A549 (cell line): Measurements from ENCODE around the gene MRPL28. TPM values are rescaled to one million over a fixed set of nuclear protein-coding genes. Genes with fewer than 3 reads are reported as not detected.

Experiments used
- ATAC-seq, 2 experiments: fragments of 200-7000 bp in 1 of 2; fragments of >200 bp in 1 of 2; cut with Nextera tagmentation in 1 of 2; cut with Tn5 transposase in 1 of 2; 3 replicates each; pipeline versions ENCODE4 v1.8.0 to v1.9.1; 2018 to 2020; ENCODE audit warnings: mild to moderate bottlenecking in 1 of 2, moderate library complexity in 1 of 2
- CTCF ChIA-PET: fragments of 300-600 bp; sonication (Branson Sonifier 250); formaldehyde crosslinking; extraction: SDS; loops from one replicate; lab custom pipeline; 2021; ENCODE audit warnings: antibody characterized with exemption, inconsistent platforms; lab: Yijun Ruan, JAX
- POLR2A ChIA-PET: fragments of 350-600 bp; formaldehyde crosslinking; extraction: SDS; loops from one replicate; lab custom pipeline; 2021; ENCODE audit warnings: antibody characterized with exemption, inconsistent platforms; lab: Yijun Ruan, JAX
- DNase-seq, 2 experiments: peaks; one replicate each; pipeline versions ENCODE4 v3.0.0 to v3.0.0-alpha.2; 2011 to 2016; ENCODE audit warnings: low read depth in 1 of 2, low spot score in 1 of 2
- FAIRE-seq: peaks from 2 replicates; lab custom pipeline; 2011; peaks lifted over from hg19 to GRCh38; lab: Jason Lieb, UNC
- H3K27ac ChIP-seq, 2 experiments: fragments of >200 bp; sonication (Bioruptor Twin); formaldehyde crosslinking; 3 replicates each; pipeline ENCODE4 v1.5.1; 2016 to 2017
- H3K4me1 ChIP-seq: fragments of >200 bp; sonication (Bioruptor Twin); formaldehyde crosslinking; 3 replicates; pipeline ENCODE4 v1.6.1; 2016
- H3K4me2 ChIP-seq: fragments of >200 bp; sonication (Bioruptor Twin); formaldehyde crosslinking; 3 replicates; pipeline ENCODE4 v1.6.1; 2016
- H3K4me3 ChIP-seq: fragments of >200 bp; sonication (Bioruptor Twin); formaldehyde crosslinking; 3 replicates; pipeline ENCODE4 v1.5.1; 2016
- H3K9me3 ChIP-seq: fragments of >200 bp; sonication (Bioruptor Twin); formaldehyde crosslinking; 3 replicates; pipeline ENCODE4 v1.6.1; 2016
- CBX8 ChIP-seq: fragments of 200-600 bp; sonication (generic); IDR thresholded peaks from 2 replicates; pipeline ENCODE4 v1.6.1; 2016
- ESRRA ChIP-seq: fragments of 150-350 bp; IDR thresholded peaks from 2 replicates; pipeline ENCODE4 v1.6.1; 2014; ENCODE audit warnings: mild to moderate bottlenecking, low read length, borderline replicate concordance
- GATA3 ChIP-seq: IDR thresholded peaks from 2 replicates; pipeline ENCODE4 v1.6.1; 2012; ENCODE audit warnings: borderline replicate concordance
- HDAC2 ChIP-seq: fragments of 200-600 bp; sonication (generic); IDR thresholded peaks from 2 replicates; pipeline ENCODE4 v1.6.1; 2016
- HOXB13 ChIP-seq: fragments of 250-450 bp; sonication (Bioruptor Pico); IDR thresholded peaks from 2 replicates; pipeline ENCODE4 v1.5.0; 2020; ENCODE audit warnings: low read depth, mild to moderate bottlenecking, moderate library complexity
- JUN ChIP-seq, 2 experiments: fragments of >200 bp; sonication (Bioruptor Twin); formaldehyde crosslinking; IDR thresholded peaks; 2 replicates in 1 of 2; 3 replicates in 1 of 2; pipeline ENCODE4 v1.6.1; 2016 to 2017
- MAZ ChIP-seq: fragments of 150-350 bp; IDR thresholded peaks from 2 replicates; pipeline ENCODE4 v1.6.1; 2014; ENCODE audit warnings: antibody characterized with exemption, low read depth, low read length, borderline replicate concordance
- MYC ChIP-seq: IDR thresholded peaks from 2 replicates; pipeline ENCODE4 v1.6.1; 2012; ENCODE audit warnings: mild to moderate bottlenecking, inconsistent platforms, low read length, improper control_type of control experiment, borderline replicate concordance
- NPAS2 ChIP-seq: fragments of 250-450 bp; sonication (Bioruptor Pico); IDR thresholded peaks from 2 replicates; pipeline ENCODE4 v1.8.0; 2022; ENCODE audit warnings: mild to moderate bottlenecking, moderate library complexity, borderline replicate concordance
- POLR2AphosphoS2 ChIP-seq: conservative IDR thresholded peaks from 2 replicates; pipeline ENCODE4 v1.6.1; 2012; ENCODE audit warnings: low read length, improper control_type of control experiment, inconsistent platforms
- RAD21 ChIP-seq, 2 experiments: fragments of >200 bp in 1 of 2; sonication (Bioruptor Twin) in 1 of 2; formaldehyde crosslinking in 1 of 2; IDR thresholded peaks in 1 of 2; conservative IDR thresholded peaks in 1 of 2; 2 replicates in 1 of 2; 3 replicates in 1 of 2; pipeline ENCODE4 v1.6.1; 2012 to 2018; ENCODE audit warnings: inconsistent platforms in 1 of 2
- RNF2 ChIP-seq: fragments of 200-600 bp; sonication (generic); IDR thresholded peaks from 2 replicates; pipeline ENCODE4 v1.6.1; 2016; ENCODE audit warnings: low read depth, mild to moderate bottlenecking, antibody characterized with exemption, moderate library complexity, borderline replicate concordance
- TP53 ChIP-seq: fragments of 250-450 bp; sonication (Bioruptor Pico); IDR thresholded peaks from 2 replicates; pipeline ENCODE4 v1.5.0; 2021; ENCODE audit warnings: mild to moderate bottlenecking, moderate library complexity
- USF2 ChIP-seq: fragments of 450-650 bp; IDR thresholded peaks from 2 replicates; pipeline ENCODE4 v1.6.1; 2014; ENCODE audit warnings: antibody characterized with exemption
- ZNF302 ChIP-seq: fragments of 250-450 bp; sonication (Bioruptor Pico); IDR thresholded peaks from 2 replicates; pipeline ENCODE4 v1.9.0; 2021; ENCODE audit warnings: inconsistent platforms, mild to moderate bottlenecking, moderate library complexity
- WGBS: methylation state at CpG from one replicate; pipeline ENCODE4 v1.1.6; 2017; ENCODE audit errors: missing lambda C conversion rate; 5-methylcytosine and 5-hydroxymethylcytosine counted together
- polyA plus RNA-seq, 4 experiments: library from polyadenylated mRNA; depleted of rRNA in 3 of 4; stranded (reverse); fragments of >200 nt; fragmentation: RNase III in 1 of 4; extraction: RNeasy Plus Mini Kit Qiagen cat#74134 plus additional on column Dnase treatment in 1 of 4; gene quantifications; 2 replicates in 3 of 4; 3 replicates in 1 of 4; pipeline ENCODE4 v1.2.3, GENCODE V29; 2011 to 2017
- TF ChIP-seq, protein P1 (sequence below): fragments of 150-350 bp; IDR thresholded peaks from 2 replicates; pipeline ENCODE4 v1.6.1; 2014; ENCODE audit warnings: low read depth, mild to moderate bottlenecking, low read length

Gene MRPL28
- polyA plus RNA-seq, 2 of the 4 experiments (the other 2 are of a cell fraction), result 130 to 139 TPM

- WGBS, result 92% methylated on average over 22 of the region's 22 CpGs
- DNase-seq (peak; percentile 33 to 50), ATAC-seq (peak; percentile 58 to 78; a peak in 5 of 6 replicates), FAIRE-seq (no peak)
- ChIA-PET CTCF (interaction anchor here (0.6 to 1.3 kb wide), 3 partner anchors 20 to 96 kb away, joined by 3 read pairs; no protein-coding TSS in a partner anchor), POLR2A (no interaction called here)
- H3K4me2 ChIP-seq, result no peak overlapping the region
- TF ChIP-seq TP53 (CRISPR knock-in tag) (no peak), CBX8 (no peak), HOXB13 (CRISPR knock-in tag) (no peak), ESRRA (no peak), RAD21 (conservative IDR thresholded peaks at IDR 0.05 in 1 of 2, IDR thresholded peaks at IDR 0.05 in 1 of 2) (peak in 1 of 2 experiments; percentile 30; a peak in 2 of 5 replicates)
- no peaks in the 10 kb centered on the region; the same call in 2 of the 3 replicates for H3K4me1 ChIP-seq
- no peak overlapping the region for H3K27ac ChIP-seq
- H3K9me3 ChIP-seq, result no peaks in the 10 kb centered on the region
- no peak overlapping the region for H3K4me3 ChIP-seq
Observed at GRCh38 chr16:318628-319027, 51.7 kb downstream of the MRPL28 start.

DNA sequence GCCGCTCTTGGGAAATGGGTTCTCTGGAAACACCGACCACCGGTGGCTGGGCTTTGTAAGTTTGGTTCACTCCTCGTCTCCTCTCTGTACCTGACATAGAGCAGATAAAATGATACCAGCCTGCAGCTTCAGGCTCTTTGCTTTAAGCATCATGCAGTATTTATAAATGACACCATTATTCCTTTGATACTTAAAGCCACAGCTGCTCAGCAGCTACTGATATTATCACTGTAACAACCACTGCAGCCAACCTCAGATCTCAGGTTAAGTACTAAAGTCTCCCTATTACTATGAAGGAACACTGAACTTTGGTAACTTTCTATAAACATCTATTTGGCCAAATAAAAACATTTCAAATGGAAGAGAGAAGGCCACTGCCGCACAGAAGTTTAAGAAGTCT, 52.8 kb downstream of the MRPL28 start:
- ChIA-PET CTCF (interaction anchor here (1.1 kb wide), 1 partner anchor 46 kb away, joined by 3 read pairs; no protein-coding TSS in a partner anchor), POLR2A (no interaction called here)
- TF ChIP-seq MAZ (no peak), MYC (no peak), TP53 (CRISPR knock-in tag) (no peak), USF2 (no peak), NPAS2 (CRISPR knock-in tag) (no peak), JUN (IDR thresholded peaks at IDR 0.05) (no peak), HDAC2 (no peak), POLR2AphosphoS2 (no peak), RNF2 (no peak), GATA3 (no peak), ZNF302 (CRISPR knock-in tag) (no peak)
- TF ChIP-seq, protein P1, sequence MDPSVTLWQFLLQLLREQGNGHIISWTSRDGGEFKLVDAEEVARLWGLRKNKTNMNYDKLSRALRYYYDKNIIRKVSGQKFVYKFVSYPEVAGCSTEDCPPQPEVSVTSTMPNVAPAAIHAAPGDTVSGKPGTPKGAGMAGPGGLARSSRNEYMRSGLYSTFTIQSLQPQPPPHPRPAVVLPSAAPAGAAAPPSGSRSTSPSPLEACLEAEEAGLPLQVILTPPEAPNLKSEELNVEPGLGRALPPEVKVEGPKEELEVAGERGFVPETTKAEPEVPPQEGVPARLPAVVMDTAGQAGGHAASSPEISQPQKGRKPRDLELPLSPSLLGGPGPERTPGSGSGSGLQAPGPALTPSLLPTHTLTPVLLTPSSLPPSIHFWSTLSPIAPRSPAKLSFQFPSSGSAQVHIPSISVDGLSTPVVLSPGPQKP, result no peak
- no peak for ATAC-seq
- Histone ChIP-seq H3K27ac (no peak overlapping the region), H3K4me2 (no peak overlapping the region), H3K9me3 (no peaks in the 10 kb centered on the region), H3K4me3 (no peak overlapping the region), H3K4me1 (no peaks in the 10 kb centered on the region)
- no peak for DNase-seq
- FAIRE-seq, result no peak
- WGBS, result 98% methylated on average over 5 of the region's 5 CpGs

Other genes starting within 250 kb of the MRPL28 start
- 15.8 and 17.0 TPM in 2 replicates for gene NPRL3, start 231.9 kb downstream of the MRPL28 start, polyA plus RNA-seq (2011; rRNA removed)
- gene NPRL3, start 231.9 kb downstream of the MRPL28 start, polyA plus RNA-seq (2017; fragmentation: RNase III; extraction: RNeasy Plus Mini Kit Qiagen cat#74134 plus additional on column Dnase treatment), result 24.6 to 28.4 TPM (median 25.9 TPM) in 3 replicates
- not detected in 2 replicates for gene HBZ, start 217.9 kb downstream of the MRPL28 start, polyA plus RNA-seq (2011; rRNA removed)
- gene HBZ, start 217.9 kb downstream of the MRPL28 start, polyA plus RNA-seq (2017; fragmentation: RNase III; extraction: RNeasy Plus Mini Kit Qiagen cat#74134 plus additional on column Dnase treatment), result not detected in 3 replicates
- gene HBM, start 204.6 kb downstream of the MRPL28 start, polyA plus RNA-seq (2011; rRNA removed), result not detected in 2 replicates
- not detected in 3 replicates for gene HBM, start 204.6 kb downstream of the MRPL28 start, polyA plus RNA-seq (2017; fragmentation: RNase III; extraction: RNeasy Plus Mini Kit Qiagen cat#74134 plus additional on column Dnase treatment)
- 0.20 and 0.26 TPM in 2 replicates for gene HBA2, start 197.7 kb downstream of the MRPL28 start, polyA plus RNA-seq (2011; rRNA removed)
- gene HBA2, start 197.7 kb downstream of the MRPL28 start, polyA plus RNA-seq (2017; fragmentation: RNase III; extraction: RNeasy Plus Mini Kit Qiagen cat#74134 plus additional on column Dnase treatment), result 0.23 to 0.68 TPM in 2 of 3 replicates, not detected in the other
- gene HBA1, start 193.9 kb downstream of the MRPL28 start, polyA plus RNA-seq (2011; rRNA removed), result not detected in 2 replicates
- 0.51 to 1.3 TPM (median 0.58 TPM) in 3 replicates for gene HBA1, start 193.9 kb downstream of the MRPL28 start, polyA plus RNA-seq (2017; fragmentation: RNase III; extraction: RNeasy Plus Mini Kit Qiagen cat#74134 plus additional on column Dnase treatment)
- gene HBQ1, start 190.1 kb downstream of the MRPL28 start, polyA plus RNA-seq (2011; rRNA removed), result 2.0 and 2.3 TPM in 2 replicates
- 2.8 to 4.7 TPM (median 3.2 TPM) in 3 replicates for gene HBQ1, start 190.1 kb downstream of the MRPL28 start, polyA plus RNA-seq (2017; fragmentation: RNase III; extraction: RNeasy Plus Mini Kit Qiagen cat#74134 plus additional on column Dnase treatment)
- 34.5 and 51.6 TPM in 2 replicates for gene LUC7L, start 141.1 kb downstream of the MRPL28 start, polyA plus RNA-seq (2011; rRNA removed)
- gene LUC7L, start 141.1 kb downstream of the MRPL28 start, polyA plus RNA-seq (2017; fragmentation: RNase III; extraction: RNeasy Plus Mini Kit Qiagen cat#74134 plus additional on column Dnase treatment), result 64.5 to 67.6 TPM (median 65.3 TPM) in 3 replicates
- gene FAM234A, start 135.7 kb downstream of the MRPL28 start, polyA plus RNA-seq (2011; rRNA removed), result 25.6 and 27.4 TPM in 2 replicates
- gene FAM234A, start 135.7 kb downstream of the MRPL28 start, polyA plus RNA-seq (2017; fragmentation: RNase III; extraction: RNeasy Plus Mini Kit Qiagen cat#74134 plus additional on column Dnase treatment), result 52.3 to 54.9 TPM (median 53.3 TPM) in 3 replicates
- 2.1 and 2.6 TPM in 2 replicates for gene RGS11, start 94.6 kb downstream of the MRPL28 start, polyA plus RNA-seq (2011; rRNA removed)
- 4.2 to 6.7 TPM (median 5.3 TPM) in 3 replicates for gene RGS11, start 94.6 kb downstream of the MRPL28 start, polyA plus RNA-seq (2017; fragmentation: RNase III; extraction: RNeasy Plus Mini Kit Qiagen cat#74134 plus additional on column Dnase treatment)
- gene ARHGDIG, start 89.9 kb downstream of the MRPL28 start, polyA plus RNA-seq (2011; rRNA removed), result 0.82 and 1.1 TPM in 2 replicates
- gene ARHGDIG, start 89.9 kb downstream of the MRPL28 start, polyA plus RNA-seq (2017; fragmentation: RNase III; extraction: RNeasy Plus Mini Kit Qiagen cat#74134 plus additional on column Dnase treatment), result 1.3 to 1.9 TPM (median 1.4 TPM) in 3 replicates
- 0.21 and 0.45 TPM in 2 replicates for gene PDIA2, start 87.4 kb downstream of the MRPL28 start, polyA plus RNA-seq (2011; rRNA removed)
- gene PDIA2, start 87.4 kb downstream of the MRPL28 start, polyA plus RNA-seq (2017; fragmentation: RNase III; extraction: RNeasy Plus Mini Kit Qiagen cat#74134 plus additional on column Dnase treatment), result 0.42 to 0.82 TPM (median 0.52 TPM) in 3 replicates
- 8.7 and 8.9 TPM in 2 replicates for gene AXIN1, start 17.8 kb downstream of the MRPL28 start, polyA plus RNA-seq (2011; rRNA removed)
- 18.1 to 19.3 TPM (median 18.6 TPM) in 3 replicates for gene AXIN1, start 17.8 kb downstream of the MRPL28 start, polyA plus RNA-seq (2017; fragmentation: RNase III; extraction: RNeasy Plus Mini Kit Qiagen cat#74134 plus additional on column Dnase treatment)
- gene PGAP6, start 11.4 kb upstream of the MRPL28 start, polyA plus RNA-seq (2011; rRNA removed), result 25.9 and 36.0 TPM in 2 replicates
- 32.3 to 38.1 TPM (median 36.2 TPM) in 3 replicates for gene PGAP6, start 11.4 kb upstream of the MRPL28 start, polyA plus RNA-seq (2017; fragmentation: RNase III; extraction: RNeasy Plus Mini Kit Qiagen cat#74134 plus additional on column Dnase treatment)
- gene NME4, start 26.7 kb upstream of the MRPL28 start, polyA plus RNA-seq (2011; rRNA removed), result 229 and 239 TPM in 2 replicates
- gene NME4, start 26.7 kb upstream of the MRPL28 start, polyA plus RNA-seq (2017; fragmentation: RNase III; extraction: RNeasy Plus Mini Kit Qiagen cat#74134 plus additional on column Dnase treatment), result 301 to 349 TPM (median 339 TPM) in 3 replicates
- 15.5 and 17.9 TPM in 2 replicates for gene DECR2, start 31.3 kb upstream of the MRPL28 start, polyA plus RNA-seq (2011; rRNA removed)
- gene DECR2, start 31.3 kb upstream of the MRPL28 start, polyA plus RNA-seq (2017; fragmentation: RNase III; extraction: RNeasy Plus Mini Kit Qiagen cat#74134 plus additional on column Dnase treatment), result 31.0 to 38.0 TPM (median 34.2 TPM) in 3 replicates
- gene RAB11FIP3, start 55.1 kb upstream of the MRPL28 start, polyA plus RNA-seq (2011; rRNA removed), result 6.7 and 9.7 TPM in 2 replicates
- gene RAB11FIP3, start 55.1 kb upstream of the MRPL28 start, polyA plus RNA-seq (2017; fragmentation: RNase III; extraction: RNeasy Plus Mini Kit Qiagen cat#74134 plus additional on column Dnase treatment), result 18.0 to 19.1 TPM (median 18.4 TPM) in 3 replicates
- gene CAPN15, start 157.2 kb upstream of the MRPL28 start, polyA plus RNA-seq (2011; rRNA removed), result 10.0 and 11.4 TPM in 2 replicates
- 31.3 to 33.9 TPM (median 33.3 TPM) in 3 replicates for gene CAPN15, start 157.2 kb upstream of the MRPL28 start, polyA plus RNA-seq (2017; fragmentation: RNase III; extraction: RNeasy Plus Mini Kit Qiagen cat#74134 plus additional on column Dnase treatment)
- 0.04 TPM in 1 of 2 replicates, not detected in the other for gene PRR35, start 189.9 kb upstream of the MRPL28 start, polyA plus RNA-seq (2011; rRNA removed)
- 0.04 to 0.10 TPM (median 0.04 TPM) in 3 replicates for gene PRR35, start 189.9 kb upstream of the MRPL28 start, polyA plus RNA-seq (2017; fragmentation: RNase III; extraction: RNeasy Plus Mini Kit Qiagen cat#74134 plus additional on column Dnase treatment)
- gene NHLRC4, start 196.5 kb upstream of the MRPL28 start, polyA plus RNA-seq (2011; rRNA removed), result 0.03 and 0.13 TPM in 2 replicates
- gene NHLRC4, start 196.5 kb upstream of the MRPL28 start, polyA plus RNA-seq (2017; fragmentation: RNase III; extraction: RNeasy Plus Mini Kit Qiagen cat#74134 plus additional on column Dnase treatment), result 0.07 to 0.09 TPM (median 0.08 TPM) in 3 replicates
- gene PIGQ, start 199.4 kb upstream of the MRPL28 start, polyA plus RNA-seq (2011; rRNA removed), result 13.2 and 15.7 TPM in 2 replicates
- 25.2 to 32.2 TPM (median 31.2 TPM) in 3 replicates for gene PIGQ, start 199.4 kb upstream of the MRPL28 start, polyA plus RNA-seq (2017; fragmentation: RNase III; extraction: RNeasy Plus Mini Kit Qiagen cat#74134 plus additional on column Dnase treatment)
- gene RAB40C, start 219.5 kb upstream of the MRPL28 start, polyA plus RNA-seq (2011; rRNA removed), result 4.4 and 4.9 TPM in 2 replicates
- 8.1 to 9.7 TPM (median 8.5 TPM) in 3 replicates for gene RAB40C, start 219.5 kb upstream of the MRPL28 start, polyA plus RNA-seq (2017; fragmentation: RNase III; extraction: RNeasy Plus Mini Kit Qiagen cat#74134 plus additional on column Dnase treatment)